Measurements from ENCODE around the gene FAM177B. TPM values are rescaled to one million over a fixed set of nuclear protein-coding genes. Genes with fewer than 3 reads are reported as not detected.

The FAM177B gene
- total and polyA plus RNA-seq, 4 donors: 0.09 to 0.17 TPM; not detected in 2

GRCh38 chr1:222777463-222777862 is 40.5 kb downstream of the FAM177B start:
- no peak overlapping the region for H3K9ac ChIP-seq (ENCODE audit: low read depth in 1 of 2, low read length in 2 of 2)
- H3K9me3 ChIP-seq (ENCODE audit: control insufficient read depth in 4 of 4, low read length in 3 of 4): no peaks in the 10 kb centered on the region
- H3K27ac ChIP-seq (ENCODE audit: low read depth in 1 of 2, low read length in 2 of 2): no peak overlapping the region
- DNase-seq (ENCODE audit: low spot score): no peak
- TF ChIP-seq EGR1 (IDR thresholded peaks at IDR 0.05; ENCODE audit: low read depth in 2 of 2) (no peak), FOXA2 (IDR thresholded peaks at IDR 0.05) (peak; percentile 58), HNF4A (conservative IDR thresholded peaks at IDR 0.05) (peak in 1 of 2 donors; percentile 35), RAD21 (IDR thresholded peaks at IDR 0.05) (peak in 1 of 2 donors; percentile 7), JUND (IDR thresholded peaks at IDR 0.05) (peak in 1 of 2 donors; percentile 18), GABPA (IDR thresholded peaks at IDR 0.05 in 1 of 2, conservative IDR thresholded peaks at IDR 0.05 in 1 of 2) (no peak), TAF1 (conservative IDR thresholded peaks at IDR 0.05) (no peak), REST (IDR thresholded peaks at IDR 0.05) (peak; percentile 28), RXRA (IDR thresholded peaks at IDR 0.05) (peak in 1 of 2 donors; percentile 66), ZBTB33 (IDR thresholded peaks at IDR 0.05) (peak; percentile 16), SP1 (IDR thresholded peaks at IDR 0.05) (no peak), YY1 (IDR thresholded peaks at IDR 0.05) (peak; percentile 41), FOXA1 (IDR thresholded peaks at IDR 0.05) (peak; percentile 16)
- TF ChIP-seq, protein P1, sequence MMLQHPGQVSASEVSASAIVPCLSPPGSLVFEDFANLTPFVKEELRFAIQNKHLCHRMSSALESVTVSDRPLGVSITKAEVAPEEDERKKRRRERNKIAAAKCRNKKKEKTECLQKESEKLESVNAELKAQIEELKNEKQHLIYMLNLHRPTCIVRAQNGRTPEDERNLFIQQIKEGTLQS (IDR thresholded peaks at IDR 0.05): no peak
- TF ChIP-seq, protein P2, sequence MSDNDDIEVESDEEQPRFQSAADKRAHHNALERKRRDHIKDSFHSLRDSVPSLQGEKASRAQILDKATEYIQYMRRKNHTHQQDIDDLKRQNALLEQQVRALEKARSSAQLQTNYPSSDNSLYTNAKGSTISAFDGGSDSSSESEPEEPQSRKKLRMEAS (IDR thresholded peaks at IDR 0.05): no peak
- TF ChIP-seq, protein P3, sequence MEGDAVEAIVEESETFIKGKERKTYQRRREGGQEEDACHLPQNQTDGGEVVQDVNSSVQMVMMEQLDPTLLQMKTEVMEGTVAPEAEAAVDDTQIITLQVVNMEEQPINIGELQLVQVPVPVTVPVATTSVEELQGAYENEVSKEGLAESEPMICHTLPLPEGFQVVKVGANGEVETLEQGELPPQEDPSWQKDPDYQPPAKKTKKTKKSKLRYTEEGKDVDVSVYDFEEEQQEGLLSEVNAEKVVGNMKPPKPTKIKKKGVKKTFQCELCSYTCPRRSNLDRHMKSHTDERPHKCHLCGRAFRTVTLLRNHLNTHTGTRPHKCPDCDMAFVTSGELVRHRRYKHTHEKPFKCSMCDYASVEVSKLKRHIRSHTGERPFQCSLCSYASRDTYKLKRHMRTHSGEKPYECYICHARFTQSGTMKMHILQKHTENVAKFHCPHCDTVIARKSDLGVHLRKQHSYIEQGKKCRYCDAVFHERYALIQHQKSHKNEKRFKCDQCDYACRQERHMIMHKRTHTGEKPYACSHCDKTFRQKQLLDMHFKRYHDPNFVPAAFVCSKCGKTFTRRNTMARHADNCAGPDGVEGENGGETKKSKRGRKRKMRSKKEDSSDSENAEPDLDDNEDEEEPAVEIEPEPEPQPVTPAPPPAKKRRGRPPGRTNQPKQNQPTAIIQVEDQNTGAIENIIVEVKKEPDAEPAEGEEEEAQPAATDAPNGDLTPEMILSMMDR (IDR thresholded peaks at IDR 0.05; ENCODE audit: low read depth, low read length, missing input control): no peak
- WGBS: 95% methylated on average over 1 of the region's 1 CpG
- H3K4me3 ChIP-seq (ENCODE audit: low read depth in 1 of 3, low read length in 3 of 3): no peak overlapping the region
- no peaks in the 10 kb centered on the region for H3K36me3 ChIP-seq (ENCODE audit: control insufficient read depth in 4 of 4, insufficient read depth in 3 of 4, low read depth in 1 of 4, low read length in 3 of 4)
- H3K4me1 ChIP-seq (ENCODE audit: control insufficient read depth in 4 of 4, insufficient read depth in 4 of 4, low read length in 3 of 4): no peaks in the 10 kb centered on the region
- no peaks in the 10 kb centered on the region for H3K27me3 ChIP-seq (ENCODE audit: control insufficient read depth in 4 of 4, insufficient read depth in 4 of 4, low read length in 3 of 4)

DNA sequence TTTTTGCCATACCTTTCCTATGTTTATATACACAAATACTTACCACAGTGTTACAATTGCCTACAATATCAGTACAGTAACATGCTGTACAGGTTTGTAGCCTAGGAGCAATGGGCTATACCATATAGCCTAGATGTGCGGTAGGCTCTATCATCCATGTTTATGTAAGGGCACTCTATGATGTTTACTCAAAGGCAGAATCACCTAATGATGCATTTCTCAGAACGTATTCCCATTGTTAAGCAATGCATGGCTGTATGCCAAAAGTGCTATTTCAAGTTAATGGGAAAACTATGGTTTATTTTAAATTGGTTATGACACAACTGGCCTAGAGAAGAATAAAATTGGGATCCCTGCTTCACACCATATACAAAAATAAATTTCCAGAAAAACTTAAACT is 41.0 kb downstream of the FAM177B start:
- no peak overlapping the region for H3K4me3 ChIP-seq (ENCODE audit: low read depth in 1 of 3, low read length in 3 of 3)
- WGBS: 24% methylated on average over 2 of the region's 2 CpGs
- DNase-seq (ENCODE audit: low spot score): no peak
- no peaks in the 10 kb centered on the region for H3K4me1 ChIP-seq (ENCODE audit: control insufficient read depth in 4 of 4, insufficient read depth in 4 of 4, low read length in 3 of 4)
- no peak overlapping the region for H3K27ac ChIP-seq (ENCODE audit: low read depth in 1 of 2, low read length in 2 of 2)
- H3K9ac ChIP-seq (ENCODE audit: low read depth in 1 of 2, low read length in 2 of 2): no peak overlapping the region
- TF ChIP-seq NR2F2 (IDR thresholded peaks at IDR 0.05): no peak
- peak; percentile 18 for TF ChIP-seq FOXA1 (IDR thresholded peaks at IDR 0.05)
- no peak for TF ChIP-seq TAF1 (conservative IDR thresholded peaks at IDR 0.05)
- H3K27me3 ChIP-seq (ENCODE audit: control insufficient read depth in 4 of 4, insufficient read depth in 4 of 4, low read length in 3 of 4): no peaks in the 10 kb centered on the region
- no peaks in the 10 kb centered on the region for H3K36me3 ChIP-seq (ENCODE audit: control insufficient read depth in 4 of 4, insufficient read depth in 3 of 4, low read depth in 1 of 4, low read length in 3 of 4)
- H3K9me3 ChIP-seq (ENCODE audit: control insufficient read depth in 4 of 4, low read length in 3 of 4): no peaks in the 10 kb centered on the region

All from liver (tissue), 9 donors.